GM12864 (cell line): ENCODE results near the gene ZNFX1.

Experiments
- DNase-seq: peaks from one replicate; pipeline ENCODE4 v3.0.0-alpha.2; 2011; ENCODE audit warnings: low read depth
- H3K4me3 ChIP-seq: 2 replicates; pipeline ENCODE4 v1.5.1; 2011; ENCODE audit warnings: mild to moderate bottlenecking, low read depth, low read length, control low read depth
- CTCF ChIP-seq: IDR thresholded peaks from 2 replicates; pipeline ENCODE4 v1.5.1; 2011; ENCODE audit warnings: low read depth, mild to moderate bottlenecking, moderate library complexity, low read length, control low read depth, inconsistent platforms; ENCODE audit errors: missing control alignments

Gene ZNFX1

DNA sequence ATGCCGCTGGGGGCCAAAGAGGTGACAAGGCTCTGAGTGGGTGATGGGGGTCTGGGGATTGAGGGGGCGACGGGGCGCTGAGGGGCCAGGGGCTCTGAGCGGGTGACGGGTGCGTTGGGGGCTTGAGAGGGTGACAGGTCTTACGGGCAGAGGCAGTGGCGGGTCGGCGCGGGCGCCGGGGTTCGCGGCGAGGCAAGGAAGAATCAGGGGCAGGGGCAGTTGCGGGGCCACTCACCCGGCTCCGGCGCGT, 146 bp downstream of the ZNFX1 start:
- H3K4me3 ChIP-seq: peak overlapping the region; percentile 87
- no peak for DNase-seq
- TF ChIP-seq CTCF: no peak

DNA sequence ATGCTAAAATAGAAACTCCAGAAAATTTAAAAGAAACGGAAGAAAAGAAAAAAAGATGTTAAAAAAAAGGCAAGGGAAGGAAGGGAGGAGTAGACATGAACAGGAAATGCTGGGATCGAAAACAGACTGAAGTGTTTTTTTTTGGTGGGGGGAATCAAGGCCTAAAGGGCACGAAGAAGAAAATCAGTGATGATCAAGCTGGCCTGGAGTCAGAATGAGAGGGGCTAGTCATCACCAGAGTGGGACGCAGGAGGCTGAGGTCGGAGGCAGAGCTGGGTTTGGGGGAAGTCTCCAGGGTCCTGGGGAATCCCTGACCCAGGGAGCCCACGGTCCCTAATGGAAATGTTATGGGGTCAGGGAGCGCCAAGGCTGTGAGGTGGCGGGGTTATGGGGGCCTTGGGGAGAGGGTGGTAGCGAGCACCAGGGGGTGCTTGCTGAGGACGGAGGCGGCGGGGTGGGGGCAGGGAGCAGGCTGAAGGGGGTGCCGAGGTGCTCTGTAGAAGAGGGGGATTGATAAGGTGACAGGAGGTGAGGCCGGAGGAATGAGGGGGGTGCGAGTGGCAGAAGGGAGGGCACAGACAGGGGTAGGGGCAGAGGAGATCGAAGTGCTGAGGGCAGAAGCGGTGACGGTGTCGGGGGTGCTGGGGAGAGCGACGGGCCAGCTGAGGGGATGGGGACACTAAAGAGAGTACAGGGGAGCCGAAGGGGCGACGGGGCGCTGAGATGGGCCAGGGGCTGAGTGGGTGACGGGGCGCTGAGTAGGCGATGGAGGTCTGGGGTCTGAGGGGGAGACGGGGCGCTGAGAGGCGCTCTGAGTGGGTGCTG, 684 bp downstream of the ZNFX1 start:
- no peak for DNase-seq
- no peak for TF ChIP-seq CTCF

DNA sequence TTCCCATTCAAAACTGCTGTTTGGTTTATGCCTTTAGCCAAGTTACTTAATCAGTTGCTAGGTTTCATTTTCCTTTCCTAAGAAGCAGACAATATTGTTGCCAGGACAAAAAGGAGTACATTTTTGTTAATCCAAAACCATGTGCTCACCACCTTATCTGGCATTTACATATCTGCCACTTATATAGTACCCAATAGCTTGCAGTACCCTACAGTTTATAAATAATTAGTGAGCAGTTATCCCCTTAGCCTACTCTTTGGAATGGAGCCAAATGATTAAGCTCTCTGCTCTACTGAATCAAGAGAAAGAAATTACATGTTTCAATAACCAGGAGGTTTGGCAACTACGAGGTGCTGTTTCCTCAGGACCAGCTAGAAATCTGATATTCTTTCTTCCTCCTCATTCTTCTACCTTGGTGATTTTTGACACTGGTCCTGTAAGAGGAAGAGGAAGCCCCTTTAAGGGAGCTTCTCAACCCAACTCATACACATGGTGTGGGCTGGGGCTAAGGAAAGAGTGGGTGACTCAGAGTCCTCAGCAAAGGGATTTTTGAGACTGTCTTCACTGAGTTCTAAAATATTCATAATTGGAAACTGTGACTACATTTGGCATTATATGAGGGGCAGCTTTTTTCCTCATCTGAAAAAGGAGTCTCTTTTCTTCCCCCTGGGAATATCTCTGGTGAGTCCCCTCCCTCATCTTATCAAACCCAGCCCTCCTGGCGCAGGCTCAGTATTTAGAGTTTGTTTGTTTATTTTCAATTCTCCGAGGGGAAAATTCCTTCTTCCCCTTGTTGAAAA, 1.5 kb downstream of the ZNFX1 start:
- H3K4me3 ChIP-seq: peak overlapping the region; percentile 87
- no peak for DNase-seq
- no peak for TF ChIP-seq CTCF

More for the DNA sequence above, 684 bp downstream of the ZNFX1 start:
- peak overlapping the region; percentile 87 for H3K4me3 ChIP-seq

DNA sequence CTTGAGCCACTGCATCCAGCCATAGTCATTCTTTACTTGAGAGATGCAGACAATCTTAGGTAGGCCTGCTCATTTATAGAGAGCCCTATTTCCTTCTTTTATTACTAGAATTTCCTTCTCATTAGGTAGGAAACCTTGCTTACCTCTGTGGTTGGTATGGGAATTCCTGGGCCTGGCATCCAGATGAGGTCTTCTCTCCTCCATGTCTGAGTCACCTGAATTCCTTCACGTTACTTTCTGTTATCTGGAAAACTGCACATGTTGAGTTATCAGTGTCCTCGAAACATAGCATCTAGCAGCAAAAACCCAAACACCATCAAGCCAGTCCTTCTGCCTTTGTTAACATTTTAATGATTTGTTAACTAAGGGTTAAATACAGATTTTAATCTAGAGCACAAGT, 2.2 kb downstream of the ZNFX1 start:
- TF ChIP-seq CTCF: no peak
- DNase-seq: no peak
- H3K4me3 ChIP-seq: peak overlapping the region; percentile 87; the same call in 1 of the 2 replicates

- no peak overlapping the region; the same call in 1 of the 2 replicates for H3K4me3 ChIP-seq
- TF ChIP-seq CTCF: no peak
- no peak for DNase-seq
These were observed 2.6 kb downstream of the ZNFX1 start for GRCh38 chr20:49275216-49275615.

DNA sequence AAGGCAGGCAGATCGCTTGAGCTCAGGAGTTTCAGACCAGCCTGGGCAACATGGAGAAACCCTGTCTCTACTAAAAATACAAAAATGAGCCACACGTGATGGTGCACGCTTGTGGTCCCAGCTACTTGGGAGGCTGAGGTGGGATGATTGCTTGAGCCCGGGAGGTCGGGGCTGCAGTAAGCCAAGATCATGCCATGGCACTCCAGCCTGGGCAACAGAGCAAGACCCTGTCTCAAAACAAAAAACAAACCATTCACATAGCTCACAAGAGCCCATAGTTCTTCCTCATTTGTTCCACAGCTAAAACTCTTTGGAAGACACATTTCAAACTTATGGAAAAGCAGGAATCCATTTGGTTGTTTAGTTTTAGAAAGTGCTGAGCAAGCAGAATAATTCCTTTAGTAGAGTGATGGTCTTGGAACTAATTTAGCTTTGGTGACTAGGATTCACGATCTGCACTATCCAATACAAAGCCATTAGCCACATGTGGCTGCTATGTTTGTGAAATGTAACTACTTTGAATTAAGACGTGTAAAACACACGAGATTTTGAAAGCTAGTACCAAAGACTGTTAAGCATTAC, 4.1 kb downstream of the ZNFX1 start:
- no peak for TF ChIP-seq CTCF
- no peak for DNase-seq

DNA sequence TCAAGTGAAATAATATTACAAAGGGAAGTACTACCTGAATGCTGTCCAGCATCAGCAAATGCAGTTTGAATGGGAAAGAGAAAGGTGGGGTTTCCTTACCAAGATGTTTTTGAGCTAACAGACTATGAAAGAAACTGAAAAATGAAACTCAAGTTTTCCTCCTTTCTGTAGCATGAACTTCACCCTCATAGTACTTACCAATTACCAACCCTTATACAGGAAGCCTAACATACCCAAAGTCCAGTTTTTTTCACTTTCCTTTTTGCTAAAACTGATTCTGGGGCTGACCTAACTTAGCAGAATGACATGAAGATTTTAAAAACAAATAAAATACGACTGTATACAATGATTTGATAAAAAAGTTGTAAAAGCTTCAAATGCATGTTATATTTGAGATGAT, 5.2 kb downstream of the ZNFX1 start:
- no peak overlapping the region for H3K4me3 ChIP-seq
- TF ChIP-seq CTCF: no peak
- DNase-seq: peak; percentile 61

More for the DNA sequence above, 4.1 kb downstream of the ZNFX1 start:
- H3K4me3 ChIP-seq: no peak overlapping the region
